ENCODE measurements around the gene IQCC.

DNA sequence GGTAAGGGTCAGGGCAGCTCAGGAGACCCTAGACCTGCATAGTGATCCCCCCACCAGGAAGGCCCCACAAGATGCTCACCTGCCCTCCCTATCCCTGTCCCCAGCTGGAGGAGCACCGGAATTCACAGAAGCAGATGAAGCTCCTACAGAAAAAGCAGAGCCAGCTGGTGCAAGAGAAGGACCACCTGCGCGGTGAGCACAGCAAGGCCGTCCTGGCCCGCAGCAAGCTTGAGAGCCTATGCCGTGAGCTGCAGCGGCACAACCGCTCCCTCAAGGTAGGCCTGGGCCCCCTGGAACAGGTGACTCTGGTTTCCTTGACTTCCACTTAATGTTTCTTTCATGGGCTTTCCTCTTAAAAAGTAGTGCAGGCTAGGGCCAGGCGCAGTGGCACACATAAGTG lies 17.6 kb upstream of the IQCC start:
- TF ChIP-seq RAD21 (conservative IDR thresholded peaks at IDR 0.05) (no peak), EP300 (conservative IDR thresholded peaks at IDR 0.05; ENCODE audit: poor library complexity, severe bottlenecking) (no peak), TAF1 (IDR thresholded peaks at IDR 0.05; ENCODE audit: low read depth) (no peak), POLR2AphosphoS5 (IDR thresholded peaks at IDR 0.05) (no peak), EZH2 (IDR thresholded peaks at IDR 0.05; ENCODE audit: borderline replicate concordance, insufficient read depth, low read length, poor library complexity, severe bottlenecking) (no peak), MXI1 (conservative IDR thresholded peaks at IDR 0.05; ENCODE audit: poor library complexity, severe bottlenecking) (no peak), SMC3 (conservative IDR thresholded peaks at IDR 0.05; ENCODE audit: poor library complexity) (no peak)
- TF ChIP-seq, protein P1, sequence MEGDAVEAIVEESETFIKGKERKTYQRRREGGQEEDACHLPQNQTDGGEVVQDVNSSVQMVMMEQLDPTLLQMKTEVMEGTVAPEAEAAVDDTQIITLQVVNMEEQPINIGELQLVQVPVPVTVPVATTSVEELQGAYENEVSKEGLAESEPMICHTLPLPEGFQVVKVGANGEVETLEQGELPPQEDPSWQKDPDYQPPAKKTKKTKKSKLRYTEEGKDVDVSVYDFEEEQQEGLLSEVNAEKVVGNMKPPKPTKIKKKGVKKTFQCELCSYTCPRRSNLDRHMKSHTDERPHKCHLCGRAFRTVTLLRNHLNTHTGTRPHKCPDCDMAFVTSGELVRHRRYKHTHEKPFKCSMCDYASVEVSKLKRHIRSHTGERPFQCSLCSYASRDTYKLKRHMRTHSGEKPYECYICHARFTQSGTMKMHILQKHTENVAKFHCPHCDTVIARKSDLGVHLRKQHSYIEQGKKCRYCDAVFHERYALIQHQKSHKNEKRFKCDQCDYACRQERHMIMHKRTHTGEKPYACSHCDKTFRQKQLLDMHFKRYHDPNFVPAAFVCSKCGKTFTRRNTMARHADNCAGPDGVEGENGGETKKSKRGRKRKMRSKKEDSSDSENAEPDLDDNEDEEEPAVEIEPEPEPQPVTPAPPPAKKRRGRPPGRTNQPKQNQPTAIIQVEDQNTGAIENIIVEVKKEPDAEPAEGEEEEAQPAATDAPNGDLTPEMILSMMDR (IDR thresholded peaks at IDR 0.05; ENCODE audit: poor library complexity, severe bottlenecking) = no peak
- TF ChIP-seq, protein P2, sequence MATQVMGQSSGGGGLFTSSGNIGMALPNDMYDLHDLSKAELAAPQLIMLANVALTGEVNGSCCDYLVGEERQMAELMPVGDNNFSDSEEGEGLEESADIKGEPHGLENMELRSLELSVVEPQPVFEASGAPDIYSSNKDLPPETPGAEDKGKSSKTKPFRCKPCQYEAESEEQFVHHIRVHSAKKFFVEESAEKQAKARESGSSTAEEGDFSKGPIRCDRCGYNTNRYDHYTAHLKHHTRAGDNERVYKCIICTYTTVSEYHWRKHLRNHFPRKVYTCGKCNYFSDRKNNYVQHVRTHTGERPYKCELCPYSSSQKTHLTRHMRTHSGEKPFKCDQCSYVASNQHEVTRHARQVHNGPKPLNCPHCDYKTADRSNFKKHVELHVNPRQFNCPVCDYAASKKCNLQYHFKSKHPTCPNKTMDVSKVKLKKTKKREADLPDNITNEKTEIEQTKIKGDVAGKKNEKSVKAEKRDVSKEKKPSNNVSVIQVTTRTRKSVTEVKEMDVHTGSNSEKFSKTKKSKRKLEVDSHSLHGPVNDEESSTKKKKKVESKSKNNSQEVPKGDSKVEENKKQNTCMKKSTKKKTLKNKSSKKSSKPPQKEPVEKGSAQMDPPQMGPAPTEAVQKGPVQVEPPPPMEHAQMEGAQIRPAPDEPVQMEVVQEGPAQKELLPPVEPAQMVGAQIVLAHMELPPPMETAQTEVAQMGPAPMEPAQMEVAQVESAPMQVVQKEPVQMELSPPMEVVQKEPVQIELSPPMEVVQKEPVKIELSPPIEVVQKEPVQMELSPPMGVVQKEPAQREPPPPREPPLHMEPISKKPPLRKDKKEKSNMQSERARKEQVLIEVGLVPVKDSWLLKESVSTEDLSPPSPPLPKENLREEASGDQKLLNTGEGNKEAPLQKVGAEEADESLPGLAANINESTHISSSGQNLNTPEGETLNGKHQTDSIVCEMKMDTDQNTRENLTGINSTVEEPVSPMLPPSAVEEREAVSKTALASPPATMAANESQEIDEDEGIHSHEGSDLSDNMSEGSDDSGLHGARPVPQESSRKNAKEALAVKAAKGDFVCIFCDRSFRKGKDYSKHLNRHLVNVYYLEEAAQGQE (IDR thresholded peaks at IDR 0.05; ENCODE audit: borderline replicate concordance) = no peak
